ENCODE results near the gene TWNK.

TWNK gene

GRCh38 chr10:101011517-101012423 lies 24.4 kb downstream of the TWNK start:
- FAIRE-seq (no peak), DNase-seq (ENCODE audit: low spot score) (no peak)

DNA sequence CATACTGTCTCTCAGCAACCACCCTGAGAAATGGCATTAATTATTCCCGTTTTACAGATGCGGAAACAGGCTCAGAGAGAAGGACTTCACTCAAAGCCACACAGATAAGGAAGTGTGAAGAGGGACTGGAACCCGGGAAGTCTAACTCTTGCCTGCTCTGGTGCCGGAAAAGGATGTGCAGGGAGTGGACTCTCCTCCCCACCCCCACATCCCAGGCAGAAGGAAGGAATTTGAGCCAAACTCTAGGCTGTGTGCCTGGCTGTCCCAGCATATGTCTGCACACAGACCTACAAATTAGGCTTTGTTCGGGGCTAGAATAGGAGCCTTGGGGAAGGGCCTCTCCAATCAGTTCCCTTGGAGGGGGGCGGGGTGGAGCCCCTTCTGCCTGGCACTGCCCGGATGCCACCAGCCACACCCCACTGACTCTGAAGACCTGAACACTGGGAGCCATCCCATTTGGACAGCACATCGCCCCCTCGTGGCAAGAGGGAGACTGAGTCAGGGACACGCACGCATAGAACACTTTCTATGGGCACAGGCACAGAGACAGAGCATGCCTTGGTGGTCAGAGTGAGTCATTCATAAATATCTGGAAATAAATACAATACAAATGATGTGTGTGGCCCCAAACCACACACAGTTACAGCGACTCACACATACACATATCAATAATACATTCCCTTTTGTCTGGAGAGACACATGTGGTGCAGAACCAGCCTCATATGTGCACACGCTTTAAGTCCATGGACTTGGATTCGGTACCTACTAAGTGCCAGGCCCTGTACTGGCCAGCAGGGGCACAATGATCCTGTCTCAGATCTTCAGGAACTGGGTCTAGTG lies 25.4 kb downstream of the TWNK start:
- DNase-seq (ENCODE audit: low spot score) (peak; percentile 93), FAIRE-seq (peak; percentile 86)

- DNase-seq (ENCODE audit: low spot score) (no peak), FAIRE-seq (no peak)
Observed at GRCh38 chr10:101013365-101013825, 26.1 kb downstream of the TWNK start.

DNA sequence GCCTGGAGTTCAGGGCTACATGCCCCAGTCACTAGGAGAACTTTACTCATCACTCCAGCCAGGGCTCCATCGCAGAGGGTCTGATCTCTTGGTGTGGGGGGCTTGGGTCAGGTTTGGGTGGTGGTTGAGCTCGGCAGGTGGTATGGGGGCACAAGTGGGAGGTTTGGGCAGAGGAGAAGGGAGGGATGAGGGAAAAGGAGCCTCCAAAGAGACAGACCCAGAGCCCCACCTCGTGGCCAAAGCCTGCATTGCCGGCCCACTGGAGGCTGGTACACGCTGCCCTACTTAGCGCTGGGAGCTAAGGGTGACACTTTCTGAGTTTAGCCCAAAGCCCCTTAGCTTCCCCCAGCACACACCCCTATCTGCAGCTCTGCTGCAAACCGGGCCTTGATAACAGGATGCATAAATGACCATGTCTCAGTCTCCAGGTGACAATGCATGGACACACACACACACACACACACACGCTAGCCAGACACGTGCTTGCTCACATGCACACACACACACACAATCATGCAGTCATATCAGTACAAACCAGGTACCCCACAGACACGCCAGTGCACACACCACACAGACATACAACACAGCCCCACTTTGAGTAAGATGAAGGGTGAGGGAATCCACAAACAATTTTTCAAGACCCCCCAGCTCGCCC lies 27.0 kb downstream of the TWNK start:
- FAIRE-seq (no peak), DNase-seq (ENCODE audit: low spot score) (peak; percentile 55)

DNA sequence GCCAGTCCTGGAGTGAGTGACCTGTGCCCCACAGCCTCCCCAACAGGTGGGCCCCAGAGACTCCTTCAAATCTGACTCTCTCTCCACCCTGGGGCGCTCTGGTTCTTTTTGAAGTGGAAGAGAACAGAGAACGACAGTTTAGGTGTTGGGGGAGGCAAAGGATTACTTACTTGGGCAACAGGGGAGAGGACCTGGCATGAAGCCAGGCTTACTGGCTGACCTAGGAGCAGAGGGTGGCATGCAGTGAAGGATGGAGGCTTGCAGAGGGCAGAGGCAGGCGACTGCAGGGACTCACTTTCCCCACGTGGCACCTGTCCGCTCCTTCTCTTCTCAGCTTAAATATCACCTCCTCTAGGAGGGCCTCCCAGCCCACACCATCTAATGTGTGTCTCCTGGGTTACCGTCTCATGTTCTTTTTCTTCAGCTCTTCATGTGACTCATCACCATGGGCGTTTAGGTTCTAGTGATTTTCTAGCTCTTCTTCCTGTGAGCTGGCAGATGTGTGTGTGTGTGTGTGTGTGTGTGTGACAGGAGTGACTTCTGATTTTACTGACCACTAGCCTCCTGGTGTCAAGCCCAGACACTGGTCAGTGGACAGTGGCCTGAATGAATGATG lies 27.7 kb downstream of the TWNK start:
- DNase-seq (ENCODE audit: low spot score) (peak; percentile 97), FAIRE-seq (peak; percentile 87)

DNA sequence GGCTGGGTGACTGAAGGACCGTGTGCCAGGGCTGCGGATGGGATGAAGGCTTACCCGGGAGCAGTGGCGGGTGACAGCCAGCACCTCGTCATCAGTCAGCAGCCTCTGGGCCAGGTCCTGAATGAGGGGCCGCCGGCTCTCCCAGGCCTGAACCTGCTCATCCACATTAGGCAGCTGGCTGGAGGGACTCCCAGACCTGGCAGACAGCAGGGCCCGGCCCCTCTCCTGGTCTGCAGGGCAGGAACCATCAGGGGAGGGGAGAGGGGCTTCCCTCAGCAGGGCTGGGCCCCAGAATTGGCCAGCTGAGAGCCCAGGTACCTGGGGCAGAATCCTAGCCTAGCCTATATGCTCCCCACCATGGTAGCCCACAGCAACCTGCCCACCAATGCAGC lies 28.2 kb downstream of the TWNK start:
- no peak for DNase-seq (ENCODE audit: low spot score)
- no peak for FAIRE-seq

DNA sequence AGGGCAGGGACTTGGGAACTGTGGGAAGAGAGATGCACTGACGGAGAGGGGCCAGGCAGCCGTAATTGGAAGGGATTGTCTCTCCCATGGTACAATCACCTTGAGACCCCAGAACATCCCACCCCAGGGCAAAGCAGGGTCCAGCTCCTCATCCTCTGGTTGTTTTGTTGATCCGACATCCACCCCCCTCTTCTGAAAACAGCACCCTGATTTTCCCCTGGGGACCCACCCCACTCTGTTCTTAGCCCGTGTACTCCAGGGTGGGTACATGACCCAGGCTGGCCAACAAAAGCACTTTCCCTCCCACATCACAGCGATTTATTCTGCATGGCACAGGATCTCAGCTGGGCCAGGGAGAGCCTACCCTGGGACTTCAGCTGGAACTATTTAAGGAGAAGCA lies 29.5 kb downstream of the TWNK start:
- DNase-seq (ENCODE audit: low spot score): no peak
- no peak for FAIRE-seq

DNA sequence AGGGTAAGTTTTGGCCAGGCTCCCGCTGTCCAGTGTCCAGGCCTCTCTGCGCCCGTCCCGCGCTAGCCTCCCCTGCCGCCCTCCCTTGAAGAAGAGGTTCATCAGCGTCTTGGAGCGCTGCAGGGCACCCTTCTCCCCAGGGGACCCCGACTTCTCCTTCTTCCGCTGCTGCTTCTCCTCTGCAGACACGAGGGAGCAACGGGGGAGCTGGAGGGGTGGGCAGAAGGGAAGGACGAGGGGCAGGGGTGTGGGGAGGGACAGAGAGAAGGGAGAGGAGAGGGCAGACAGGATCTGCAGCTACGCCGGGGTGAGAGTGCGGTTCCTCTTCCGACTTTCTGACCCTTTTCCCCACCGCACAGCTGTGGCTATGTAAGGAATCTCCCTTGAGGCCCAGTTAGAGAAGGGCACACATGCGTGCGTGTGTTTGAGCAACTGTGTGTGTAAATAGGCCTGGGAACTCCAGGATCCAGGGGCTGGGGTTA lies 30.8 kb downstream of the TWNK start:
- no peak for FAIRE-seq
- DNase-seq (ENCODE audit: low spot score): no peak

GRCh38 chr10:101018600-101019439 lies 31.5 kb downstream of the TWNK start:
- DNase-seq (ENCODE audit: low spot score) (peak; percentile 54), FAIRE-seq (no peak)

DNA sequence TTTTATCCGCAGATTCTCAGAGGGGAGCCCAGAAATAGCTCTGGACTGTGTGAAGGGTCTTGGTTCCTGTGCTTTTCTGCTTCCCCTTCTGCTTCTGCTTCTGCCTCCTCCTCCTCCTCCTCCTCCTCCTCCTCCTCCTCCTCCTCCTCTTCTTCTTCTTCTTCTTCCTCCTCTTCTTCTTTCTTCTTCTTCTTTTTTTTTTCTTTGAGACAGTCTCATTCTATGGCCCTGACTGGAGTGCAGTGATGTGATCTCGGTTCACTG lies 32.0 kb downstream of the TWNK start:
- no peak for FAIRE-seq
- no peak for DNase-seq (ENCODE audit: low spot score)

DNA sequence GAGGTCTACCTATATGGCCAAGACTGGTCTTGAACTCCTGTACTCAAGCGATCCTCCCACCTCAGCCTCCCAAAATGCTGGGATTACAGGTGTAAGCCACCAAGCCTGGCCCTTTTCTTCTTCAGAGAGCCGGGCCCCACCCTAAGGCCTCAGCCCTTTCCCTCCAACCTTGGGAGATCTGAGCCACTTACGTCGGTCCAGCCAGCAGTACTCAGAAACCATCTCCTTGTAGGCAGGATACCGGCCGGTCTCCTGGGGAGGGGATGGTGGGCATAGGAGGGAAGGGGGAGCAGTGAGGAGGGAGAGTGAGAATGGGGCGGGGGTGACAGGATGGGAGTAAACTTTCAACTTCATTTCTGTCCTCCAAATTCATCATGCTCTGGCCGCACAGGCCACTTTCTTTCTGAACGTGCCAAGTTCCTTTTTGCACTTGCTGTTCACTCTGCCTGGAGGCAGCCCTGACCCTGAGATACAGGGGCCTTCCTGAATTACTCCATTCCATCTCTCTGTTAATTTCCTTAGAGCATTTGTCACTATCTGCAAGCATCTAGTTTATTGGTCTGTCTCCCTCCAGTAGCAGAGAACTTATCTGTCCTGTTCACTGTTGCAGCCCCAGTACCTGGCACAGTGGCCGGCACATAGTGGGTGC lies 33.2 kb downstream of the TWNK start:
- DNase-seq (ENCODE audit: low spot score): no peak
- no peak for FAIRE-seq

DNA sequence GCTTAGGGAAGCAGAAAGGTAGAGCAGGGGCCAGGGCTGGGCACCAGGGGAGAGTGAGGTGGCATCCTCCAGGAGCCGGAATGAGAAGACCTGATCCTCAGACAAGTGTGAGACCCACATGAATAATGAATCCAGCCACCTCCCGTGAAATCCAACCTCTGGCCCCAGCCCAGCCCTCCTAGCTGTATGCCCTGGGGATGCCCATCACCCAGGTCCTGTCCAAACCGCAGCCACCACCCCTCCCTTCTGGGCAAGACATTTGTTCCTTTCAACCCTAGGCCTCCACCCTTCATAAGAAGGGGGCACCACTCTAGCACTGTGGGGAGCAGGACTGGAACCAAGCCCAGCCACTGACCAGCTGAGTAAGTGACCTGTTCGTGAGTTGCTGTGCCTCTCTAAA lies 33.9 kb downstream of the TWNK start:
- DNase-seq (ENCODE audit: low spot score) (no peak), FAIRE-seq (no peak)

DNA sequence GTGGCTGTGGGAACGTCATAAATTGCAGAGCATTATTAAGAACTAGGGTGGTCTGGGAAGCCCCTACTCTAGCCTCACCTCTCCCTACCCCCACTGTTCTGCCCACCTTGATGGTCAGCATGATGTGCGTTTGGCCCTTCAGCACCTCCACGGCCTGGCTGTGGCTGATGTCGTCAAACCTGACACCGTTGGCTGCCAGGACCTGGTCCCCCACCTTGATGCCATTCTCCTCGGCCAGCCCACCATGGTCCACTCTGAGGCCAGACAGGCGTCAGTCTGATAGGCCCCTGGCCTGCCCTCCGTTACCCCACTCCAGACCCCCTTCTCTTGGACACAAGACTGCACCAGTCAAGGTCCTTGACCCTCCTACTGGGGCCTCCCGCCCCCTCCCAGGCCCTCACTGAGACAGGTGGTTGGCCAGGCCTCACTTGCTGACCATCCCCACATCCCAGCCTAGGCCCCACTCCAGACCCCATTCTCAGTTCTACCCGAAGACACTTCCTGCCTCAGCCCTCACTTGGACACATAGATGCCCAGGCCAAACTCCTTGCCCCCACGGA lies 34.4 kb downstream of the TWNK start:
- DNase-seq (ENCODE audit: low spot score): no peak
- no peak for FAIRE-seq

DNA sequence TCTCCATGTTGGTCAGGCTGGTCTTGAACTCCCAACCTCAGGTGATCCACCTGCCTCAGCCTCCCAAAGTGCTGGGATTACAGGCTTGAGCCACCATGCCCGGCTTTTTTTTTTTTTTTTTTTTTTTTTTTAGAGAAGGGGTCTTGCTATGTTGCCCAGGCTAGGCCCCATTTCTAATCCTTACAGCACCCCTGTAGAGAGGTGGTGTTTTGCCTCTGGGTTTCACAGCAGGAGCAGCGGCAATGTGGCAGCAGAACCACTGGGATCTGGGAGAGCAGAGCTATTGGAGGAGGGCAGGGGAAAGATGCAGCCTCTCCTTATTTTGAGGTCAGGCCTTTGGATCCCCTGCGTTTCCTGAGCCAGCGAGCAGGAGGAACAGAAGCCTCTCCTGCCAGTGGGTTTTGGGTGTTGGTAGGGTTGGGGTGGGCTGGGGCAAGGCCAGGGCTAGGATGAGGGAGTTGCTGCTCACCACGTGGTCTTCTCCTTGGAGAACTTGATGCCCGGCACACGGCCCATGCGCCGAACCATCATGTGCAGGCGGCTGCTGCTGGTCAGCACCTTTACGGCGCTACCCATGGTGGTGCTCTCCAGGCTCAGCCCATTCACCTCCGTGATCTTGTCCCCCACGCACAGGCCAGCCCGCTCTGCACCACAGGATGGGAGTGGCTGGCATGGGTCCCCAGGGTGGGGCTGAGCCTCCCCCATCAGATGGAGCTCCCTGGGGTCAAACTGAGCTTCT lies 35.8 kb downstream of the TWNK start:
- FAIRE-seq: no peak
- no peak for DNase-seq (ENCODE audit: low spot score)

- no peak for DNase-seq (ENCODE audit: low spot score)
- no peak for FAIRE-seq
Observed at GRCh38 chr10:101027106-101027720, 39.9 kb downstream of the TWNK start.

DNA sequence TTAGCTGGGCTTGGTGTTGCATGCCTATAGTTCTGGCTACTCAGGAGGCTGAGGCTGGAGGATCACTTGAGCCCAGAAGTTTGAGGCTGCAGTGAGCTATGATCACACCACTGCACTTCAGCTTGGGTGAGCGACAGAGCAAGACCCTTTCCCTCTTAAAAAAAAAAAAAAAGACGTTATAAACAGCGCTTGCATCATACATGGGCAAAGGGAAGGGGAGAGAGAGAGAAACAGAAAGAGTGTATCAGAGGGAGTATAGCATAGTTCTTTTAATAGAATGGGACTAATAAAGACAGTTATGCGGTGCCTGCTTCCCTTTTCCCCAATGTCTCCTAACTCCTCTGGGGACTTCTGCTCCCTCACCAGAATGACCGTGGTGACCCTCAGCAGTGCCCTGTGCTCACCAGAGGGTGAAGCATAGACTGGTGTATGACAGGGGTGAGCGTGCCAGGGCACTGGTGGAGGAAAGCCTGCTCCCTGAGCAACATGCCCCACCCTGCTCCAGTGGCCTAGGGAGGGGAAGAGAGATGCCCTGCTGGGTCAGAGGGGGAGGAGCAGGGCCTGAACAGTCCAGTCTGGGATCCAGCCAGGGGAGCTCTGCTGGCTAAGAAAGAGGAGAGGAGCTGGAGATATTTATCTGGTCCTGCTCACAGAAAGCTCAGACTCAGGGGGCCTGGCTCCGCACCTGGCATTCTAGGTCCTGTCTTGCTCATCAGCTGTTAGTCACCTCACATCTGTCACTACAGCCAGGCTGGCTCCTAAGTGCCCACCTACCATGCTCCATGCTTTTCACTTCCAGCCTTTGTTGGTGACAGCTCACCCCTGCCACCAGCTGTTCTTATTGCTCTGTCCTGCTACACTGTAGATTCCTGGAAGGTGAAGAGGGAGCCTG lies 41.3 kb downstream of the TWNK start:
- no peak for FAIRE-seq
- peak; percentile 21 for DNase-seq (ENCODE audit: low spot score)

GRCh38 chr10:101029520-101030295 lies 42.4 kb downstream of the TWNK start:
- DNase-seq (ENCODE audit: low spot score): no peak
- no peak for FAIRE-seq

Measured in RCC 7860 (cell line).